ENCODE results near the gene GCLM. TPM values are rescaled to one million over a fixed set of nuclear protein-coding genes. Genes with fewer than 3 reads are reported as not detected.
"Not testable (repeated sequence)": the region's sequence is repeated elsewhere in the genome, so short reads cannot be mapped to it uniquely, and the experiment has no call there.

Gene GCLM
- total RNA-seq, 4 donors from 2014 or later: 4.2 to 18.4 (median 6.3) TPM

DNA sequence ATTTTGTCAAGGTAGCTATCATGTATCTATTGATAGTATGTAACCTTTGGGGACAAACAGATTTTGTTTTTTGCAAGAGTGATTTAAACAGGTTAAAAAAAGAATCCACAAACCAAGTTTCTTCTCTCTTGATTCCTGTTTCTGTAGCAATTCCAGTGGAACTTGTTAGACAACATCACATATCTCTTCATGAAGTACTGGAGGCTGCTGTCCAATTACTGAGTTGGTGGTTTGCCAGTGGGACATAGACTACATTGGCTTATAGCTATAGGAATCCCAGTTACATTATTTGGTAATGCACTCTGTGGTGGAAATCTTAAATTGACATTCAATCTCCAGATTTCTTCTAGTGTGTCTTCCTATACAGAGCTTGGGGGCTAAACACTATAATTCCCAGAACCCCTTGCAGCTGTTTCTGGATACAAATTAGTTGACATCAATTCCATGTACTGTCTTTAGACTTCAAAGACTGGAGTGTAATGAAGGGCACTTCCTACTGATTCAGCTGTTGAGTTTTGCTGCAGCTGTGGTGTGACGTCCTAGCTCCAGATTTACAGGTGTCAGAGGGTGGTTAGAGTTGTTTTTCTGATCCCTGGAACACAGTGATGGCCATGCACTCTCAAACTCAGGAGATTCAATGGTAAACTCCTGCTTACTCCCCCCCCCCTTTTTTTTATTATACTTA lies 29.4 kb upstream of the GCLM start:
- no peak for DNase-seq (ENCODE audit: extremely low spot score)
- Histone ChIP-seq H3K9me3 (peaks cover 0 to 6% (median 3%) of the 10 kb centered on the region in 4 donors), H3K27me3 (no peaks in the 10 kb centered on the region), H3K36me3 (no peaks in the 10 kb centered on the region), H3K27ac (replicated peaks in 1 of 4) (no peak overlapping the region), H3K4me3 (no peak overlapping the region), H3K4me1 (no peaks in the 10 kb centered on the region)
- intact Hi-C loops (cut with DNase I): no loop called here
- WGBS: 69% methylated on average over 1 of the region's 1 CpG
- TF ChIP-seq, protein P1, sequence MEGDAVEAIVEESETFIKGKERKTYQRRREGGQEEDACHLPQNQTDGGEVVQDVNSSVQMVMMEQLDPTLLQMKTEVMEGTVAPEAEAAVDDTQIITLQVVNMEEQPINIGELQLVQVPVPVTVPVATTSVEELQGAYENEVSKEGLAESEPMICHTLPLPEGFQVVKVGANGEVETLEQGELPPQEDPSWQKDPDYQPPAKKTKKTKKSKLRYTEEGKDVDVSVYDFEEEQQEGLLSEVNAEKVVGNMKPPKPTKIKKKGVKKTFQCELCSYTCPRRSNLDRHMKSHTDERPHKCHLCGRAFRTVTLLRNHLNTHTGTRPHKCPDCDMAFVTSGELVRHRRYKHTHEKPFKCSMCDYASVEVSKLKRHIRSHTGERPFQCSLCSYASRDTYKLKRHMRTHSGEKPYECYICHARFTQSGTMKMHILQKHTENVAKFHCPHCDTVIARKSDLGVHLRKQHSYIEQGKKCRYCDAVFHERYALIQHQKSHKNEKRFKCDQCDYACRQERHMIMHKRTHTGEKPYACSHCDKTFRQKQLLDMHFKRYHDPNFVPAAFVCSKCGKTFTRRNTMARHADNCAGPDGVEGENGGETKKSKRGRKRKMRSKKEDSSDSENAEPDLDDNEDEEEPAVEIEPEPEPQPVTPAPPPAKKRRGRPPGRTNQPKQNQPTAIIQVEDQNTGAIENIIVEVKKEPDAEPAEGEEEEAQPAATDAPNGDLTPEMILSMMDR (IDR thresholded peaks at IDR 0.05): no peak
- no peak for TF ChIP-seq EP300 (IDR thresholded peaks at IDR 0.05)
- no peak for TF ChIP-seq POLR2AphosphoS5 (IDR thresholded peaks at IDR 0.05)
- TF ChIP-seq POLR2A (IDR thresholded peaks at IDR 0.05; ENCODE audit: low read depth): no peak

DNA sequence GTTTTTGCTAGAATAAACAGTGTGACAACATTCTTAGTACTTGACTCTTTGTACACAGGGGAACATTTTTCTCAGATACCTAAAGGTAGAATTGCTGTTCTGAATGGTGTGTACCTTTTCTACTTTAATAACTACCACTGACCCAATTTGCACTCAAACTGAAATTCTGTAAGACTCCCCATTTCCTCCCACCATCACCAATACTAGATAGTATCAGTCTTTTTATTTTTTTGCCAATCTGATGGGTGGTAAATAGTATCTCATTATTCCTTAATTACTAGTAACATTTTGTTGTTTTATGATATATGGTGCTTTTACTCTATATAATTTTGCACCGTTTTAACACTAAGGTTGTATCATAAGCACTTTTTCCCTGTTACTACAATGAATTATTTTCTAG lies 28.8 kb upstream of the GCLM start:
- Histone ChIP-seq H3K36me3 (no peaks in the 10 kb centered on the region), H3K9me3 (peaks cover 0 to 6% (median 3%) of the 10 kb centered on the region in 4 donors), H3K27ac (replicated peaks in 1 of 4) (no peak overlapping the region), H3K4me3 (no peak overlapping the region), H3K4me1 (no peaks in the 10 kb centered on the region), H3K27me3 (no peaks in the 10 kb centered on the region)
- WGBS: 80% methylated on average over 1 of the region's 1 CpG
- DNase-seq (ENCODE audit: extremely low spot score): no peak
- intact Hi-C loops (cut with DNase I): no loop called here
- no peak for TF ChIP-seq EP300 (IDR thresholded peaks at IDR 0.05)

DNA sequence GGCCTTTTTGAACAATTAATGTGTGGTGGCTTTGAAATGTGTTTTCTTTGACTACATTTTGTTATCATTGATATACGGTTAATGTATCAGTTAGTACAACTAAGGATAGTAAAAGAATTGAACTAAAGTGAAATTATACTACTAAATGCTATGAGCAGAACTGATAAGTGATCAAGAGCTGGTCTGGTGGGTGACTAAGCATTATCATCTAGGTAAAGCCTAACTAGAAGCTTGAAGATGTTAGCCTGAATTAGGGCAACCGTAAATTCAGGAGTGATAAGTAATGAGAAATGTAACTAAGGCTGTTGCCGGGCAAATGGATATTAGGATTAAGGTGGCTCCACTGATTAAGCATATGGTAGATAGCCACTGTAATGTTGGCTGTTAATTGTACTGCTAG lies 16.0 kb upstream of the GCLM start:
- TF ChIP-seq EP300 (IDR thresholded peaks at IDR 0.05) (no peak), POLR2A (IDR thresholded peaks at IDR 0.05; ENCODE audit: low read depth) (no peak), POLR2AphosphoS5 (IDR thresholded peaks at IDR 0.05) (no peak)
- TF ChIP-seq, protein P1 (IDR thresholded peaks at IDR 0.05): no peak
- WGBS: 94% methylated on average over 3 of the region's 3 CpGs
- no peak for DNase-seq (ENCODE audit: extremely low spot score)

DNA sequence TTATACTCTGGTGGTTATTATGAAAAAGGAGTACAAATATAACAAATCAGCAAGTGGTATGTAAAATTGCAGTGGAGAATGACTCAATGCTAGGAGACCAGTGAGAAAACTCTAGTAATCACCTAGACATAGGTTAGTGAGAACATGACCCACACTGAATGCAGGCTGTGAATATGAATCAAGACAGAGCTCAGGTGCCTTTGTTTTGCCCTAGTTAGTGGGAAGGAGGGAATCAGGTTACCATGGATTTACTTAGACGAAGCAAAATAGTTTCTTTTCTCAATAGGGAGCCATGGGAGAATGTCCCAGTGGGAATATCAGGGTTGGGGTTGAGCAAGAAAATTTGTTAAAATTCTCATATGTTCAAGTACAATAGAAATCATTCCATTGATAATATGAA lies 10.6 kb upstream of the GCLM start:
- Histone ChIP-seq H3K36me3 (no peaks in the 10 kb centered on the region), H3K9me3 (peaks cover 0 to 11% (median 7%) of the 10 kb centered on the region in 4 donors), H3K27ac (replicated peaks in 1 of 4) (no peak overlapping the region), H3K4me3 (no peak overlapping the region), H3K4me1 (no peaks in the 10 kb centered on the region), H3K27me3 (no peaks in the 10 kb centered on the region)
- intact Hi-C loops (cut with DNase I): no loop called here
- TF ChIP-seq EP300 (IDR thresholded peaks at IDR 0.05) (no peak), POLR2A (IDR thresholded peaks at IDR 0.05; ENCODE audit: low read depth) (no peak), POLR2AphosphoS5 (IDR thresholded peaks at IDR 0.05) (no peak)
- TF ChIP-seq, protein P1 (IDR thresholded peaks at IDR 0.05): no peak
- DNase-seq (ENCODE audit: extremely low spot score): no peak
- WGBS: 22% methylated on average over 1 of the region's 1 CpG

More for the DNA sequence above, 16.0 kb upstream of the GCLM start:
- intact Hi-C loops (cut with DNase I): no loop called here
- no peak overlapping the region for H3K4me3 ChIP-seq
- H3K9me3 ChIP-seq: peaks cover 0 to 3% (median 0%) of the 10 kb centered on the region in 4 donors
- H3K27ac ChIP-seq (replicated peaks in 1 of 4): no peak overlapping the region
- H3K4me1 ChIP-seq: no peaks in the 10 kb centered on the region
- no peaks in the 10 kb centered on the region for H3K36me3 ChIP-seq
- H3K27me3 ChIP-seq: no peaks in the 10 kb centered on the region

DNA sequence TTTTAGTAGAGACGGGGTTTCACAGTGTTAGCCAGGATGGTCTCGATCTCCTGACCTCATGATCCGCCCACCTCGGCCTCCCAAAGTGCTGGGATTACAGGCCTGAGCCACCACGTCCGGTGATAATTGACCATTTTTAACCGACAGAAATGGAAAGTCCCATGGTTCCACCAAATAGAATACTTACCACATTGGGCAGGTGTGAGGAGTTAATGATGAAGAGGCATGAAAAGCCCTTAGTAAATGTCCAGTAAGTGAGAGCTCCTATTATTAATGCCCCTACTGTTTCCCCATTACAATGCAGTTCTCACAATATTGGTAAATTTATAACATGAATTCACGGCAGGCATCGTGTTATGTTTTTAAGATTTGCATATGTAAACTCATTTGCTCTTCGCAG lies 8.1 kb upstream of the GCLM start:
- DNase-seq (ENCODE audit: extremely low spot score): no peak
- 91% methylated on average over 10 of the region's 10 CpGs for WGBS
- H3K36me3 ChIP-seq: no peaks in the 10 kb centered on the region
- H3K4me1 ChIP-seq: no peaks in the 10 kb centered on the region
- H3K27ac ChIP-seq (replicated peaks in 1 of 4): no peak overlapping the region
- TF ChIP-seq POLR2A (IDR thresholded peaks at IDR 0.05; ENCODE audit: low read depth) (no peak), POLR2AphosphoS5 (IDR thresholded peaks at IDR 0.05) (no peak), EP300 (IDR thresholded peaks at IDR 0.05) (no peak)
- TF ChIP-seq, protein P1 (IDR thresholded peaks at IDR 0.05): no peak
- no peaks in the 10 kb centered on the region for H3K27me3 ChIP-seq
- intact Hi-C loops (cut with DNase I): no loop called here
- H3K4me3 ChIP-seq: no peak overlapping the region
- H3K9me3 ChIP-seq: peaks cover 0 to 11% (median 7%) of the 10 kb centered on the region in 4 donors

DNA sequence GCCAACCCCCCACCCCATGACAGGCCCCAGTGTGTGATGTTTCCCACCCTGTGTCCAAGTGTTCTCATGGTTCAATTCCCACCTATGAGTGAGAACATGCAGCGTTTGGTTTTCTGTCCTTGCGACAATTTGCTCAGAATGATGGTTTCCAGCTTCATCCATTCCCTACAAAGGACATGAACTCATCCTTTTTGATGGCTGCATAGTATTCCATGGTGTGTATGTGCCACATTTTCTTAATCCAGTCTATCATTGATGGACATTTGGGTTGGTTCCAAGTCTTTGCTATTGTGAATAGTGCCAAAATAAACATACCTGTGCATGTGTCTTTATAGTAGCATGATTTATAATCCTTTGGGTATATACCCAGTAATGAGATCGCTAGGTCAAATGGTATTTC lies 1.6 kb upstream of the GCLM start:
- H3K4me3 ChIP-seq; H3K9me3 ChIP-seq; H3K27ac ChIP-seq (replicated peaks in 1 of 4); intact Hi-C loops (cut with DNase I); H3K36me3 ChIP-seq; H3K27me3 ChIP-seq; DNase-seq (ENCODE audit: extremely low spot score): not testable (repeated sequence)
- peaks cover 13 to 21% (median 20%) of the 10 kb centered on the region in 4 donors for H3K4me1 ChIP-seq
- WGBS: 90% methylated on average over 3 of the region's 3 CpGs

All from esophagus muscularis mucosa (tissue), 4 donors.